ENCODE measurements around the gene PHF19.

GRCh38 chr9:120864719-120865118 lies 12.3 kb downstream of the PHF19 start:
- no peak for TF ChIP-seq CTCF (IDR thresholded peaks at IDR 0.05)
- TF ChIP-seq POLR2A (IDR thresholded peaks at IDR 0.05): no peak
